ENCODE data around the gene SNX2.
"Not testable (repeated sequence)": the region's sequence is repeated elsewhere in the genome, so short reads cannot be mapped to it uniquely, and the experiment has no call there.

Gene SNX2, protein sequence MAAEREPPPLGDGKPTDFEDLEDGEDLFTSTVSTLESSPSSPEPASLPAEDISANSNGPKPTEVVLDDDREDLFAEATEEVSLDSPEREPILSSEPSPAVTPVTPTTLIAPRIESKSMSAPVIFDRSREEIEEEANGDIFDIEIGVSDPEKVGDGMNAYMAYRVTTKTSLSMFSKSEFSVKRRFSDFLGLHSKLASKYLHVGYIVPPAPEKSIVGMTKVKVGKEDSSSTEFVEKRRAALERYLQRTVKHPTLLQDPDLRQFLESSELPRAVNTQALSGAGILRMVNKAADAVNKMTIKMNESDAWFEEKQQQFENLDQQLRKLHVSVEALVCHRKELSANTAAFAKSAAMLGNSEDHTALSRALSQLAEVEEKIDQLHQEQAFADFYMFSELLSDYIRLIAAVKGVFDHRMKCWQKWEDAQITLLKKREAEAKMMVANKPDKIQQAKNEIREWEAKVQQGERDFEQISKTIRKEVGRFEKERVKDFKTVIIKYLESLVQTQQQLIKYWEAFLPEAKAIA

DNA sequence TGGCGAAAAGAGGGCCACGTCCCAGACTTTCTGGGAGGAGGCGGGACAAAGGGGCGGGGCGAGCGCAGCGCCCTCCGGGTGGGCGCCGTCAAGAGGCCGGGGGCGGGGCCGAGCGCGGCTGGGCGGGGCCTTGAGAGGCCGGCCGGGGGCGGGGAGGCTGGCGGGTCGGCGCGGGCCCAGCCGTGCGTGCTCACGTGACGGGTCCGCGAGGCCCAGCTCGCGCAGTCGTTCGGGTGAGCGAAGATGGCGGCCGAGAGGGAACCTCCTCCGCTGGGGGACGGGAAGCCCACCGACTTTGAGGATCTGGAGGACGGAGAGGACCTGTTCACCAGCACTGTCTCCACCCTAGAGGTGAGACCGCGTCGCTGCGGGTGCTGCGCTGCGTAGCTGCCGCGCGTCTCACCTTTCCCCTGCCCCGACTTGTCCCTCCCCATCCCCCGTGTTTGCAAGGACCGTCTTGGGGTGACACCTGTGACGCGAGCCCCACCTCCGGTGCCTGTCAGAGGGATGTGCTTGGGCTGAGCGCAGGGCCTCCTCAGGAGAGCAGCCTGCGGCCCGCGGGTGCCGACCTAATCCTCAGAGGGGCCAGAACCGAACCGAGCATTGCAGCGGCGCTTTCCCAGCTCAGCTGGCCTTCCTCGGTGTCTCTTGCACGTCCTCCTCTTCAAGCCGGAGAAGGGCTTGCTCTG is at the start of gene SNX2:
TSS of gene SNX2 (plus strand) at position 220 of the 689 bp plus-strand sequence. CDS start at position 244, 24 bp downstream.
- DNase-seq, result peak; percentile 78 to 88 (median 83)

DNA sequence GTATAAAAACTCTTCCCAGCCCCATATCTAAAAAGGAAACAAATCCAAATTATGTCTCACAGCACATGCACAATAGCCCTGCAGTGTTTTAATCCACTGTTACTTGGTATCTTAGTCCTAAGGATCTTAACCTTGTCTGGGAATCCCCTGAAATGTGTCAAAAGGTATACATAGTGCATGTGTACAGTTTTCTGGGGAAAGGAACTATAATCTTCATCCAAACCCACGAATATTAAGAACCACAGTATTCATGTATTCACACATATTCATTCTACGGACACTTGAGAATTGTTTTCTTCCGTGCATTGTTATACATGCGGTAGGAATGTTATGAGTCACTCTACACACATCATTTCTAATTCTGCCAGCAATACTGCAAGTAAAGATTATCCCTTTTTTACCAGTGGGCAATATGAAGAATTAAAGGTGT is 47.8 kb upstream of the SNX2 start:
- DNase-seq, result no peak

GRCh38 chr5:122730037-122730436 is 44.8 kb upstream of the SNX2 start:
- DNase-seq, result no peak

- DNase-seq, result no peak
These were observed 44.4 kb upstream of the SNX2 start for GRCh38 chr5:122730456-122730855.

- no peak for DNase-seq
These were observed 38.6 kb upstream of the SNX2 start for GRCh38 chr5:122736086-122736845.

DNA sequence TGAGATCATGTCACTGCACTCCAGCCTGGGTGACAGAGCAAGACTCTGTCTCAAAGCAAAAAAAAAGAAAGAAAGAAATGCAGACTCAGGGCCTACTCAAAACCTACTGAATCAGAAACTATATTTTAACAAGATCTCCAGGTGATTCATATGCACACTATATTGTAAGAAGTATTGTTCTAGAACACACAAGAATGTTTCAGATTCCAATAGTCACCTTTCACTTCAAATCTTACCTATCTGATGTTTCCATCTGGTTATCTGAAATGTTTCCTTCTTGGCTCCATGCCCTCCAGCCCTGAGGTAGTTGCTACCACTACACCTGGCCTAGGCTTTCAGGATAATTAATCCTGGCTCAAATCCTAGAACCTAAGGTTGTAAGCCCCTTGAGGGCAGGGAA is 36.8 kb upstream of the SNX2 start:
- DNase-seq, result no peak

DNA sequence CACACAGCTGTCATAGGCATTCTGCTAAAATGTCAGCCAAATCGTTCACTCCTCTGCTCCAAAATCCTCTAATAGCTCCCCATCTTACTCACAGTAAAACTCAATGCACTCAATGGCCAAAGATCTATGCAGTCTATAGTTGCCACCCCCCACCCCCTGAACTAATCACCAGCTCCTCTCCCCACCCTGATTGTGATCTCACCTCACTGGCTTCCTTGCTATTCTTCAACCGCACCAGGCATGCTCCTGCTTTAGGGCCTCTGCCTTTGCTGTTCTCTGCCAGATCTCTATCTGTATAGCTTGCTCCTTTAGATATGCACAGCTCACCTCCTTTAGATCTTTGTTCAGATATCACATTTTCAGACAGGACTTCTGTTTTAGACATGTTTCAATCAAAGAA is 33.2 kb upstream of the SNX2 start:
- DNase-seq, result no peak

GRCh38 chr5:122743261-122743660 is 31.6 kb upstream of the SNX2 start:
- no peak for DNase-seq

DNA sequence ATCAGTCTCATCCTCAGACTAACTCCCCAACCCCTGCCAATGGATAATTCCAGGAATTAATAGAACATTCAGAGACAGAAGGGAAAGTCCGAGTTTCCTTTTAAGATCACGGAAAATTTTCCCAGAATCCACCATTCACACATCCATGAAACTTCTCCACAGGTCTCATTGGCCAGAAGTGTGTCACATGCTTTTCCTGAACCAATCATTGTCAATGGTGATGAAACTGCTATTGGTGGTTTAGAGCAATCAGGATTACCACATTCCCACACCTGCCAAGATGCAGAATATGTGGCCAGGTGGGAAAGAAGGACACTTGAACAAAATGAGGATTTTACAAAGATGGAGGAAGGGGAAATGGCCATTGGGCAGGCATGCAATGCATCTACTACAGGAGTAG is 29.3 kb upstream of the SNX2 start:
- no peak for DNase-seq

DNA sequence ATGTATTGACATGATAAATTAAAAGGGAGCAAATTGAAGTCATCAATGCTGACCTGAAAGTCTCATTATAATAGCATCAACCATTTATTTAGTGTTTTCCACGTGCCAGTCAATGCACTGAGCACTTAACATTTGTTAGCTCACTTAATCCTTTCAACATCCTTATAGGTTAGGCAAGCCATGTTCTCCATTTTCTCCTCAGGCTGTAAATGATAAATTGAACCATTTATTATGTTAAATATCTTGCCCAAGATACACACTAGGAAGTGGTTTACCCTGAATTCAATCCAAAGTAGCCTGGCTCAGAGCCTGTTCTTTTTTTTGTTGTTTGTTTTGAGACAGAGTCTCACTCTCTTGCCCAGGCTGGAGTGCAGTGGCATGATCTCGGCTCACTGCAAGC is 25.0 kb upstream of the SNX2 start:
- no peak for DNase-seq

DNA sequence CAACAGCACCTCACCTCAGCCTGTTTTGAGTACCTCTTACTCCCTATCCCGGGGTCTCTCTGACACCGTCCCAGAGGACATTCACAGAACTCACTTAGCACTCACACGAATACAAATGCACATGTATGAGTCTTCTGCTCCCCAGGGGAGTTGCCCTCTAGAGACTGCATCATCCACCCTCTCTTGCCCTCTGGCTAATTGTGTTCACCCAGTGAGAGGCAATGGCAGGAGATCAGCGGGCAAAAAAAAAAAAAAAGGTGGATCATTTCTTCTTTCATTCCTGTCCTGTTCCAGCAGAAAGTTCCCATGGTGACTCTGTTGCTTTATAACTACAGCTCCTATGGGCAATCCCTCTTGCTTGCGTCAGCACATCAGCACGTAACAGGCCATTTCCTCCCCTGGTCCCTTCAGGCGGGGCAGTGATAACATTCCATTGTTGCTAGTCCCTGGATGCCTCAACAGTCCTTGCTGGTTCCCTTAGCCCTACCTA is 23.5 kb upstream of the SNX2 start:
- DNase-seq, result no peak

GRCh38 chr5:122753500-122753899 is 21.4 kb upstream of the SNX2 start:
- DNase-seq, result no peak

- DNase-seq, result no peak
These were observed 19.1 kb upstream of the SNX2 start for GRCh38 chr5:122755783-122756182.

GRCh38 chr5:122756264-122756911 is 18.5 kb upstream of the SNX2 start:
- no peak for DNase-seq

DNA sequence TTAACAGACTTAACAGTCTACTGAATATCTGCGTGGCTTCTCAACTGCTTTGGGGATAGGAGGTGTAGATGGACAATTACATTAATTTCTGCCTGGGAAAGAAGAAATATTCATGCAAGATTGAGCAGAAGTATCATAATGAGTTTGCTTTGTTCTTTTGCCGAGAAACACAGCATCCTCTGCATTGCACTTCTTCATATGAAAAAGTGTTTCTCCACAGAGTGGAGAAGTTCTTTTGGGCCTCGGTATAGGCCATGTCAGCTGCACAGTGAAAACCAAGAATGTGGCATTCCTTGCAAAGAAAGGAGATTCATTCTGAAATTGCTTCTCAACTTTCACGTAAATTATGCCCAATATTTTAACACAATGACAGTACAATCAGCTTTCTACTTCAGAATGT is 17.6 kb upstream of the SNX2 start:
- no peak for DNase-seq

- peak in 1 of 3 experiments; percentile 62 for DNase-seq
These were observed 15.4 kb upstream of the SNX2 start for GRCh38 chr5:122759241-122760070.

- no peak for DNase-seq
These were observed 14.6 kb upstream of the SNX2 start for GRCh38 chr5:122760236-122760635.

GRCh38 chr5:122761115-122761514 is 13.8 kb upstream of the SNX2 start:
- no peak for DNase-seq

GRCh38 chr5:122761896-122762295 is 13.0 kb upstream of the SNX2 start:
- DNase-seq, result not testable (repeated sequence)

- no peak for DNase-seq
These were observed 8.8 kb upstream of the SNX2 start for GRCh38 chr5:122766130-122766529.

DNA sequence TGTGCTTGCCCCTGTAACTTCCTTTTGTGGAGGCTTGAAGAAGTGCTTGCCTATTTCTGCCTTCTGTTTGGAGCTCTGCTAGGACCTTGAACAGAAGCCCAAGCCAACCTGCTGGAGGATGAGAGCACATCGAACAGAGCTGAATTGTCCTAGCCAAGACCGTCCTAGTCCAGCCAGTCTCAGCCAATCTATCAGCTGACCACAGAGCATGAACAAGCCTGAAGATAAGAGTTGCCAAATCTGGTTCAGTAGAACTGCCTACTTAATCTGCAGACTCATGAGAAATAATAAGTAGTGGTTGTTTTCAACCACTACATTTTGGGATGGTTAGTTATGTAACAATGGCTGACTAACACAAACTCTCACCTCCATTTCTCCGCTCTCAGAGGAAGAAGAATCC is 4.4 kb upstream of the SNX2 start:
- no peak for DNase-seq

DNA sequence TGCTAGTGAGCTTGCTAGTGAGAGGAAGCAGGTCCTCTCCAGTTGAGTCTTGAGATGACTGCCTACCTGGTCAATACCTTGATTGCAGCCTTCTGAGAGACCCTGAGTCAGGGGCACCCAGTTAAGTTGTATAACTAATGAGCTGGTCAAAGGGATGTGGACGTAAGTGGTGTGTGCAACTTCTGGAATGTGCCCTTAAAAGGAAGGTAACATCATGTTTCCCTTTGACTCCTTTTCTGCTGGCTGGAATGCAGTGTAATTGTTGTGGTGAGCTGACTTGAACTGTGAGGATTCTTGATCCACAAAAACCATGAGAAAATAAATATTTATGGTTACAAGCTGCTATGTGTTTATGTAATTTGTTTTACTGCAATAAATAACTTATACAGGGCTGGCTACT is 2.4 kb upstream of the SNX2 start:
- no peak for DNase-seq
